HFF-Myc (cell line): Measurements from ENCODE around the gene KCNJ15.

Source experiments
- DNase-seq: peaks from one replicate; pipeline ENCODE4 v3.0.0-alpha.2; 2011; ENCODE audit warnings: low read depth; ENCODE audit errors: extremely low read depth
- H3K4me3 ChIP-seq: replicated peaks from 2 replicates; pipeline ENCODE4 v1.5.1; 2011; ENCODE audit warnings: low read depth, mild to moderate bottlenecking, control low read depth, low read length
- TF ChIP-seq, protein P1 (sequence below): IDR thresholded peaks from 2 replicates; pipeline ENCODE4 v1.5.1; 2012; ENCODE audit warnings: mild to moderate bottlenecking, low read depth, low read length, control low read depth; ENCODE audit errors: missing control alignments

Gene KCNJ15

GRCh38 chr21:38286739-38287471 is 30.1 kb downstream of the KCNJ15 start:
- no peak overlapping the region for H3K4me3 ChIP-seq

DNA sequence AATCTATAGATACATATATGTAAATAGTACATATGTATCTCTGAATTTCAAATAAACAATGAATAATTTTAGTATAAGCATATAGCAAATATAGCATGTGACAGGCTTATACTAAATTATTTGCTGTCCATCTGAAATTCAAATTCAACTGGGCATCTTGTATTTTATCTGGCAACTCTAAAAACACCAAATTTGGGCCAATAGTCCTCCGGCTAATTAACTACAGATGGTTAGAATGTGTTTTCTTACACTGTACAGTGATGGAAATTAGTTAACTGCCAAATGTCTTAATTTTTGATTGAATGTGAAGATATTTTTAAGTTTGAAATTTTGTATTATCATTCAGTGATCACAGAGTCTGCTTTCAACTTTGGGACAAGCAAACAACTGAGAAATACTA is 30.7 kb downstream of the KCNJ15 start:
- no peak for DNase-seq

More at GRCh38 chr21:38286739-38287471, 30.1 kb downstream of the KCNJ15 start:
- TF ChIP-seq, protein P1, sequence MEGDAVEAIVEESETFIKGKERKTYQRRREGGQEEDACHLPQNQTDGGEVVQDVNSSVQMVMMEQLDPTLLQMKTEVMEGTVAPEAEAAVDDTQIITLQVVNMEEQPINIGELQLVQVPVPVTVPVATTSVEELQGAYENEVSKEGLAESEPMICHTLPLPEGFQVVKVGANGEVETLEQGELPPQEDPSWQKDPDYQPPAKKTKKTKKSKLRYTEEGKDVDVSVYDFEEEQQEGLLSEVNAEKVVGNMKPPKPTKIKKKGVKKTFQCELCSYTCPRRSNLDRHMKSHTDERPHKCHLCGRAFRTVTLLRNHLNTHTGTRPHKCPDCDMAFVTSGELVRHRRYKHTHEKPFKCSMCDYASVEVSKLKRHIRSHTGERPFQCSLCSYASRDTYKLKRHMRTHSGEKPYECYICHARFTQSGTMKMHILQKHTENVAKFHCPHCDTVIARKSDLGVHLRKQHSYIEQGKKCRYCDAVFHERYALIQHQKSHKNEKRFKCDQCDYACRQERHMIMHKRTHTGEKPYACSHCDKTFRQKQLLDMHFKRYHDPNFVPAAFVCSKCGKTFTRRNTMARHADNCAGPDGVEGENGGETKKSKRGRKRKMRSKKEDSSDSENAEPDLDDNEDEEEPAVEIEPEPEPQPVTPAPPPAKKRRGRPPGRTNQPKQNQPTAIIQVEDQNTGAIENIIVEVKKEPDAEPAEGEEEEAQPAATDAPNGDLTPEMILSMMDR: no peak
- DNase-seq: no peak

GRCh38 chr21:38289705-38290485 is 33.1 kb downstream of the KCNJ15 start:
- H3K4me3 ChIP-seq: no peak overlapping the region
- DNase-seq: peak; percentile 97

More for the DNA sequence above, 30.7 kb downstream of the KCNJ15 start:
- no peak overlapping the region for H3K4me3 ChIP-seq
- TF ChIP-seq, protein P1: no peak

DNA sequence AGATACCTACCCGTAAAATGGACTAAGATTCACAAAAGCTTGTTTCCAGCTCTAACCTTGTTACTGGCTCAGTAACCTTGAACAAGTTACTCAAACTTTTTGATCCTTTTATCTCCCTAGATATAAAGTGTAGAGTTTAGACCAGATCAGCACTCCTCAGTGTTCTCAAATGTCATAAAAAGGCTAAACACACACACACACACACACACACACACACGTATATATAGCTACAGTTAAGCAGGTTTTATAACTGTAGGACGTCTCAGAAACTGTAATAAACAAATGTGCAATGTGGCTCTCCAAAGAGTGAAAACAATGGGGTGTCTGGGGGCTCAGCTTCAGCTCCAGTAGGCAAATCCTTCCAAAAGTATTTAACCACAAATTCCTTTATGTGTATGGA is 34.0 kb downstream of the KCNJ15 start:
- no peak overlapping the region for H3K4me3 ChIP-seq
- no peak for DNase-seq
- TF ChIP-seq, protein P1: no peak

More at GRCh38 chr21:38289705-38290485, 33.1 kb downstream of the KCNJ15 start:
- TF ChIP-seq, protein P1: no peak

DNA sequence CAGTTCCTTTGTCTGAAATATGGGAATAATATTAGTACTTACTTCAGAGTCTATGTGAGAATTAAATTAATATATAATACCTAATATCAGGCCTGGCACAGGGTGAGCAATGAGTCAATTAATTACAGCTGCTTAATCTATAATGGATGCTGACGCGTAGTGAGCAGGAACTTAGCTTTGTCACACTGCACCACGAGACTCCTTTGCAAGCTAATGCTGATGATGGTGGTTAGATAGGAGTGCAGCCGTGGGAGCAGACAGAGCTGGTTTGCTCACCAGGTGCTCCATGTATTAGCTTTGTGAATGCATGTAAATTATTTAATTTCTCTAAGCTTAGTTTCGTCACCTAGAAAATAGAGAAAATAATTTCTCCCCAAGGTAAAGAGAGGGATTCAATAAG is 35.1 kb downstream of the KCNJ15 start:
- no peak for DNase-seq
- TF ChIP-seq, protein P1: no peak
- no peak overlapping the region for H3K4me3 ChIP-seq

GRCh38 chr21:38293113-38293512 is 36.3 kb downstream of the KCNJ15 start:
- no peak for DNase-seq
- TF ChIP-seq, protein P1: no peak
- H3K4me3 ChIP-seq: no peak overlapping the region
